Measurements from ENCODE around the gene BTBD17. TPM values are rescaled to one million over a fixed set of nuclear protein-coding genes. Genes with fewer than 3 reads are reported as not detected.

BTBD17 gene
- total RNA-seq, 6 donors from 2014 or later = 1.2 TPM; not detected in 5

DNA sequence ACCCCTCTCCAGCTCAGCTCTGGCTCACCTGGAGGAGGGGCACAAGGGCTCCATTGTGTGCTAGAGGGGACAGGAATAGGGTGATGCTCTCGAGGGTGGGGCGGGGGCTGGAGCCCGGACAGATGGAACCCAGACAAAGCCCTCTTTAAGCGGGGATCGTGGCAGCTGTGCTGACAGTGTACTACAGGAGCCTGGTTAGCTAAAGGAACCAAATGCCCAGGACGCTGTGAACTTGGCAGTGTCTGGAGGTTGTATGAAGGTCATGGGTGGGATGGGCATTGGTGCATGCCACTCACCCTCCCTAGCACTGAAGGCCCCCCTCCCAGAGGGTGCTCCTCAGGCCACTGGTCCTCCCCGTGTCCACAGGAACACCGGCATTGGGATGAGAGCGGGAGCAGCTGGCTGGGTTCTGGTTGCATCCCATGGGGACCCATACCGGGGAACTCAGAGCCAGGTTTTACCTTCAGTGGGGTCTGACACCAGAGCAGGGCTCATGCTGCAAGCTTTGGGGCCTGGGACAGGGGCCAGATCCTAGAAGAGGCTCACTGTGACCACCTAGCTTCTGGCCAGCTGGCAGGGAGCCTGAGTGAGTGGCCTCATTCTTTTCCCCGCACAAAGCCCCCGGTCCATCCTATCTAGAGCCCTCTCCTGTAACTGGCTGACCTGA lies 23.7 kb downstream of the BTBD17 start:
- Histone ChIP-seq H3K9me3 (no peaks in the 10 kb centered on the region), H3K4me3 (no peak overlapping the region), H3K27ac (no peak overlapping the region), H3K36me3 (no peaks in the 10 kb centered on the region), H3K27me3 (no peaks in the 10 kb centered on the region), H3K4me1 (no peaks in the 10 kb centered on the region)
- TF ChIP-seq, protein P1, sequence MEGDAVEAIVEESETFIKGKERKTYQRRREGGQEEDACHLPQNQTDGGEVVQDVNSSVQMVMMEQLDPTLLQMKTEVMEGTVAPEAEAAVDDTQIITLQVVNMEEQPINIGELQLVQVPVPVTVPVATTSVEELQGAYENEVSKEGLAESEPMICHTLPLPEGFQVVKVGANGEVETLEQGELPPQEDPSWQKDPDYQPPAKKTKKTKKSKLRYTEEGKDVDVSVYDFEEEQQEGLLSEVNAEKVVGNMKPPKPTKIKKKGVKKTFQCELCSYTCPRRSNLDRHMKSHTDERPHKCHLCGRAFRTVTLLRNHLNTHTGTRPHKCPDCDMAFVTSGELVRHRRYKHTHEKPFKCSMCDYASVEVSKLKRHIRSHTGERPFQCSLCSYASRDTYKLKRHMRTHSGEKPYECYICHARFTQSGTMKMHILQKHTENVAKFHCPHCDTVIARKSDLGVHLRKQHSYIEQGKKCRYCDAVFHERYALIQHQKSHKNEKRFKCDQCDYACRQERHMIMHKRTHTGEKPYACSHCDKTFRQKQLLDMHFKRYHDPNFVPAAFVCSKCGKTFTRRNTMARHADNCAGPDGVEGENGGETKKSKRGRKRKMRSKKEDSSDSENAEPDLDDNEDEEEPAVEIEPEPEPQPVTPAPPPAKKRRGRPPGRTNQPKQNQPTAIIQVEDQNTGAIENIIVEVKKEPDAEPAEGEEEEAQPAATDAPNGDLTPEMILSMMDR (IDR thresholded peaks at IDR 0.05) = no peak
- TF ChIP-seq POLR2AphosphoS5 (IDR thresholded peaks at IDR 0.05) (no peak), EP300 (IDR thresholded peaks at IDR 0.05) (no peak), POLR2A (IDR thresholded peaks at IDR 0.05) (no peak)
- WGBS, 2 donors = 63 to 76% methylated on average over 8 to 11 of the region's 12 CpGs
- DNase-seq (peak in 1 of 2 donors; percentile 18), ATAC-seq (ENCODE audit: low FRiP score in 2 of 2) (no peak)

DNA sequence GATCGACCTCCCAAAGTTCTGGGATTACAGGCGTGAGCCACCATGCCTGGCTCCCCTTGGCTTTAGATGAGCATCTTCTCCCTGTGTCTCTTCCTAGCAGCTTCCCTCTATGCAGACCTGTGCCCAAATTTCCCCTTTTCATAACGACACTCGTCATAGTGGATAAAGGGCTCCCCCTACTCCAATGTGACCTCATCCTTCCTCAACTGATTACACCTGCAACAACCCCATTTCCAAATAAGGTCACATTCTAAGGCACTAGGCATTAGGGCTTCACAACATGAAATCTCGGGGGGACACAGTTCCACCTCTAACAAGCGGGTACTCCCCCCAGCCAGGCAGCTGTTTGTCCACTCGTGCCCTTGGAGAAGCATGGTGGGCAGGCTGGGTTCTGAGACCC lies 25.4 kb downstream of the BTBD17 start:
- H3K27ac ChIP-seq = no peak overlapping the region
- DNase-seq = no peak

DNA sequence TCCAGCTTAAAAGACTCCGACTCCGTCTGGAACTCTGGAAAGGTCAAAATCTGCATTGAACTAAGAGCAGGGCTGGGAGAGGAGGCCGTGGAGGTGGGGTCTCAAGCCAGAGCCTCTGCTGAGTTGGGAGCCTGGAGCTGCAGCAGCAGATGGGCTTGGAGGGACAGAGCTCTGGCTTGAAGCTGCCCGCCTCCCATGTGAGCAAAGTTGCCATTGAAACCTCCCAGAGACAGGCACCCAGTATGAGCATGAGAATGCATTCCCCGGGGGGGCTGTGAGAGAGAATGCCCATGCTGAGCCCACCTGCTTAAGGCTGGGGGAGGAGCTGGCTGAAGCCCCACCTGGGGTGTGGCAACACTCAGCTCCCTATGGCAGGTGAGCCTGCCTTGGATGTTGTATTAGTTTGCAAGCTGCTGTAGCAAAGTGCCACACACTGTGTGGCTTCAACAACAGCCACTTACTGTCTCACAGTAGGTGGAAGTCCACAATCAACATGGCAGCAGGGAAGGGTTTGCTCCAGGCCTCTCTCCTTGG lies 26.1 kb downstream of the BTBD17 start:
- no peaks in the 10 kb centered on the region for H3K36me3 ChIP-seq
- DNase-seq (no peak), ATAC-seq (ENCODE audit: low FRiP score in 2 of 2) (no peak)
- TF ChIP-seq POLR2A (IDR thresholded peaks at IDR 0.05) = no peak
- no peak for TF ChIP-seq POLR2AphosphoS5 (IDR thresholded peaks at IDR 0.05)
- TF ChIP-seq EP300 (IDR thresholded peaks at IDR 0.05) = no peak
- TF ChIP-seq, protein P1 (IDR thresholded peaks at IDR 0.05) = no peak
- 81 to 83% methylated on average over 5 of the region's 5 CpGs for WGBS, 2 donors
- H3K4me1 ChIP-seq = no peaks in the 10 kb centered on the region
- no peaks in the 10 kb centered on the region for H3K9me3 ChIP-seq
- no peak overlapping the region for H3K4me3 ChIP-seq
- H3K27ac ChIP-seq = no peak overlapping the region
- H3K27me3 ChIP-seq = no peaks in the 10 kb centered on the region

More for the DNA sequence above, 25.4 kb downstream of the BTBD17 start:
- no peak for TF ChIP-seq POLR2A (IDR thresholded peaks at IDR 0.05)
- no peak for TF ChIP-seq POLR2AphosphoS5 (IDR thresholded peaks at IDR 0.05)
- TF ChIP-seq, protein P1 (IDR thresholded peaks at IDR 0.05) = no peak
- TF ChIP-seq EP300 (IDR thresholded peaks at IDR 0.05) = no peak
- Histone ChIP-seq H3K9me3 (no peaks in the 10 kb centered on the region), H3K36me3 (no peaks in the 10 kb centered on the region), H3K4me1 (no peaks in the 10 kb centered on the region), H3K27me3 (no peaks in the 10 kb centered on the region), H3K4me3 (no peak overlapping the region)
- no peak for ATAC-seq (ENCODE audit: low FRiP score in 2 of 2)
- 78 to 86% methylated on average over 7 of the region's 7 CpGs for WGBS, 2 donors

DNA sequence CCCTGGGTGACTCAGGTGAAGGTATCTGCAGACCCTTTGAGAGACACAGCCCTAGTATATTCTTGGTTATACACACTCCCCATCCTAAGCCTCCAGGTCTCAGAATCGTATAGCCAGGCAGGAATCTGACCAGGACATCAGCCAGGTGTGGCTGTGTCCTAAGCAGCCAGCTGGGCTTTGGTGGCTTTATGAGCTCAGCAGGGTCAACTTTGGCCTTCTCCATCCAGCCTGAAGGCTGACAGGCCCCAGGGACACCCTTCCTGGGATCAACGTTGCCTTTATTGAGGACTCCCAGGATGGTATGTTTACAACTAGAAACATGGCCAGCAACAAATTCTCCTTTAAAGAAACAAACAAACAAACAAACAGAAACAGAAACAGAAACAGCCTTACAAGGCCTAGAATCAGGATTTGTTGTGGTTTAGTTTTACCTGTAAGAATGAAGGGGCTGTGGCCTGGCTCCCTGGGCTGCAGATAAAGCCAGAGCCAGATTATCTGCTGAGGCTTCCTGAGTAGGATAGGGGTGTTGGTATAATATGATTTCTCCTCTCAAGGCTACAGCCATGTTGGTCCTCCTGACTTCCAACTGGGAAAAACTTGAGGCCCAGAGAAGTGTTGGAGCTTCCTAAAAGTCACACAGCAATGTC lies 27.2 kb downstream of the BTBD17 start:
- DNase-seq (no peak), ATAC-seq (ENCODE audit: low FRiP score in 2 of 2) (no peak)
- Histone ChIP-seq H3K27ac (no peak overlapping the region), H3K4me1 (no peaks in the 10 kb centered on the region), H3K27me3 (no peaks in the 10 kb centered on the region), H3K4me3 (no peak overlapping the region), H3K36me3 (no peaks in the 10 kb centered on the region), H3K9me3 (no peaks in the 10 kb centered on the region)
- TF ChIP-seq, protein P1 (IDR thresholded peaks at IDR 0.05) = no peak
- TF ChIP-seq POLR2AphosphoS5 (IDR thresholded peaks at IDR 0.05) (no peak), POLR2A (IDR thresholded peaks at IDR 0.05) (no peak), EP300 (IDR thresholded peaks at IDR 0.05) (no peak)
- WGBS, 2 donors = 85 to 93% methylated on average over 2 of the region's 2 CpGs
